Neural cell (in vitro differentiated cells): ENCODE measurements around the gene GPX3. TPM values are rescaled to one million over a fixed set of nuclear protein-coding genes. Genes with fewer than 3 reads are reported as not detected.

Experiments
- H2AFZ ChIP-seq: fragments of 200-600, 300-800 bp; sonication (generic), shearing (Covaris generic); 2 replicates; pipeline ENCODE4 v1.6.0; 2014; ENCODE audit warnings: low read depth, mild to moderate bottlenecking, antibody characterized with exemption, low read length, moderate library complexity
- H3F3A ChIP-seq: fragments of 200-600 bp; shearing (Covaris generic); 2 replicates; pipeline ENCODE4 v1.6.1; 2016; ENCODE audit warnings: mild to moderate bottlenecking, moderate library complexity, mixed read lengths, antibody characterized with exemption, low read length; ENCODE audit not compliant: insufficient read depth, poor library complexity, severe bottlenecking
- H3K27ac ChIP-seq: fragments of 200-600, 300-800 bp; sonication (generic), shearing (Covaris generic); 2 replicates; pipeline ENCODE4 v1.5.1; 2014; ENCODE audit warnings: mild to moderate bottlenecking, low read length, moderate library complexity
- H3K27me3 ChIP-seq: fragments of 300-800, 200-600 bp; sonication (generic), shearing (Covaris generic); 2 replicates; pipeline ENCODE4 v1.6.0; 2014; ENCODE audit warnings: mild to moderate bottlenecking, low read depth, low read length, moderate library complexity; ENCODE audit not compliant: insufficient read depth
- H3K36me3 ChIP-seq: fragments of 300-800, 200-600 bp; sonication (generic), shearing (Covaris generic); 2 replicates; pipeline ENCODE4 v1.5.1; 2014; ENCODE audit warnings: mild to moderate bottlenecking, antibody characterized with exemption, low read length, moderate library complexity; ENCODE audit not compliant: insufficient read depth
- H3K4me2 ChIP-seq: fragments of 300-800, 200-600 bp; sonication (generic), shearing (Covaris generic); 2 replicates; pipeline ENCODE4 v1.6.0; 2014; ENCODE audit warnings: mild to moderate bottlenecking, low read length
- H3K4me3 ChIP-seq: fragments of 300-800, 200-600 bp; sonication (generic), shearing (Covaris generic); 2 replicates; pipeline ENCODE4 v1.5.1; 2014; ENCODE audit warnings: mild to moderate bottlenecking, low read length, moderate library complexity
- H3K79me2 ChIP-seq: fragments of 200-600 bp; shearing (Covaris generic); replicated peaks from 2 replicates; pipeline ENCODE4 v1.6.0; 2014; ENCODE audit warnings: mild to moderate bottlenecking, low read length, moderate library complexity; ENCODE audit not compliant: insufficient read depth
- H3K9ac ChIP-seq: fragments of 300-800, 200-600 bp; sonication (generic), shearing (Covaris generic); 2 replicates; pipeline ENCODE4 v1.6.1; 2016; ENCODE audit warnings: mild to moderate bottlenecking, low read length, mixed read lengths
- H3K9me2 ChIP-seq: fragments of 200-600 bp; shearing (Covaris generic); 2 replicates; pipeline ENCODE4 v1.6.1; 2016; ENCODE audit warnings: mild to moderate bottlenecking, low read length, mixed read lengths; ENCODE audit not compliant: insufficient read depth
- H3K9me3 ChIP-seq: fragments of 200-600, 300-800 bp; sonication (generic), shearing (Covaris generic); 2 replicates; pipeline ENCODE4 v1.6.1; 2016; ENCODE audit warnings: mild to moderate bottlenecking, mixed run types, low read length, moderate library complexity, mixed read lengths
- H4K20me1 ChIP-seq: fragments of 200-600 bp; shearing (Covaris generic); 2 replicates; pipeline ENCODE4 v1.6.1; 2016; ENCODE audit warnings: mild to moderate bottlenecking, mixed run types; ENCODE audit not compliant: insufficient read depth
- CTCF ChIP-seq: fragments of 450-650 bp; IDR thresholded peaks from 2 replicates; pipeline ENCODE4 v1.5.1; 2014; ENCODE audit warnings: antibody characterized with exemption, mild to moderate bottlenecking, moderate library complexity; ENCODE audit not compliant: poor library complexity, severe bottlenecking
- EP300 ChIP-seq: fragments of 450-650 bp; conservative IDR thresholded peaks from 2 replicates; pipeline ENCODE4 v1.6.1; 2014; ENCODE audit warnings: antibody characterized with exemption, mild to moderate bottlenecking, moderate library complexity; ENCODE audit not compliant: poor library complexity, severe bottlenecking
- EZH2 ChIP-seq: fragments of 200-600, 300-800 bp; shearing (Covaris generic), sonication (generic); IDR thresholded peaks from 2 replicates; pipeline ENCODE4 v1.6.1; 2014; ENCODE audit warnings: antibody characterized with exemption, low read length, borderline replicate concordance, mild to moderate bottlenecking; ENCODE audit not compliant: insufficient read depth, poor library complexity, severe bottlenecking
- MXI1 ChIP-seq: fragments of 450-650 bp; conservative IDR thresholded peaks from 2 replicates; pipeline ENCODE4 v1.6.1; 2014; ENCODE audit warnings: antibody characterized with exemption, mild to moderate bottlenecking; ENCODE audit not compliant: poor library complexity, severe bottlenecking
- POLR2AphosphoS5 ChIP-seq: IDR thresholded peaks from 2 replicates; pipeline ENCODE4 v1.6.1; 2012
- RAD21 ChIP-seq: fragments of 450-650 bp; conservative IDR thresholded peaks from 2 replicates; pipeline ENCODE4 v1.6.1; 2014; ENCODE audit warnings: antibody characterized with exemption, mild to moderate bottlenecking, moderate library complexity
- SMC3 ChIP-seq: fragments of 450-650 bp; conservative IDR thresholded peaks from 2 replicates; pipeline ENCODE4 v1.6.1; 2014; ENCODE audit warnings: antibody characterized with exemption, mild to moderate bottlenecking, moderate library complexity; ENCODE audit not compliant: poor library complexity
- TAF1 ChIP-seq: IDR thresholded peaks from 2 replicates; pipeline ENCODE4 v1.6.1; 2012; ENCODE audit warnings: low read depth
- polyA plus RNA-seq: library from polyadenylated mRNA; depleted of rRNA; stranded (reverse); fragments of >200 nt; gene quantifications from 2 replicates; pipeline ENCODE4 v1.2.3, GENCODE V29; 2014
- TF ChIP-seq, protein P1 (sequence below): IDR thresholded peaks from 2 replicates; pipeline ENCODE4 v1.6.1; 2012; ENCODE audit warnings: borderline replicate concordance

The GPX3 gene
- polyA plus RNA-seq, 1 donor from 2014 or later: 4.0 TPM

DNA sequence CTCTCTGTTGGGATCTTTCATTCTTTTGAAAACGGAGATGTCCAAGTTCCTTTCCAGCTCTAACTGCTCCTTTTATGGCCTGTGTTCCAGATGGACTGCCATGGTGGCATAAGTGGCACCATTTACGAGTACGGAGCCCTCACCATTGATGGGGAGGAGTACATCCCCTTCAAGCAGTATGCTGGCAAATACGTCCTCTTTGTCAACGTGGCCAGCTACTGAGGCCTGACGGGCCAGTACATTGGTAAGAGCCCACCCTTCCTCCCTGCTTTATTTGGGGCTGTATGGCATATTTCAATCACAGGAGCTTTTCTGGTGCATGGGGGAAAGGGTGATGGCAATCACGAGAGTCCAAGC is 4.8 kb downstream of the GPX3 start:
- peaks cover 10% of the 10 kb centered on the region for H3K27me3 ChIP-seq
- no peak for TF ChIP-seq MXI1
- TF ChIP-seq RAD21: no peak
- H3K9me2 ChIP-seq: no peaks in the 10 kb centered on the region
- no peak overlapping the region for H3K4me3 ChIP-seq
- H2AFZ ChIP-seq: no peak overlapping the region
- no peaks in the 10 kb centered on the region for H3K36me3 ChIP-seq
- H3K4me2 ChIP-seq: no peak overlapping the region
- H3K9ac ChIP-seq: no peak overlapping the region
- no peaks in the 10 kb centered on the region for H4K20me1 ChIP-seq
- H3K9me3 ChIP-seq: no peaks in the 10 kb centered on the region
- H3F3A ChIP-seq: no peaks in the 10 kb centered on the region
- no peaks in the 10 kb centered on the region for H3K79me2 ChIP-seq
- no peak overlapping the region for H3K27ac ChIP-seq

DNA sequence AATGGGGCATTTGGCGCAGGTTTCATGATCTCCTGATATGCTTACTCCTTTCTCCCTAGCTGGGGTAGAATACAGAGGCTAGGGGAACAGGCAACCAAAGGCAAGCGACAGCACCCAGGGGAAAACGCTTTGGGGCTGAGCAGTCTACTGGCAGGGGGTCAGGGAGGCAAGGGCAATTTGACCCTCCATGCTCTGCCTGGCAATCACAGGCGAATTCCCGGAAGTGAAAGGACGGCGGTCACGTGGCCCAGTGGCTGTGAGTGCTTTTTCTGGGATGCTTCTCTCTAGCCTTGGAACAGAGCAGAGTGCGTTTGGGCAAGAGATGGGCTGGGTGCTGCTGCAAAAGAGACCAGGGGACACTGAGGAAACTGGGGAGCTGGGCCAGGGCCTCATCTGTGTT is 5.7 kb downstream of the GPX3 start:
- H3K9me3 ChIP-seq: no peaks in the 10 kb centered on the region
- H3K27ac ChIP-seq: no peak overlapping the region
- no peak overlapping the region for H3K4me2 ChIP-seq
- no peaks in the 10 kb centered on the region for H4K20me1 ChIP-seq
- no peak overlapping the region for H3K4me3 ChIP-seq
- H3K79me2 ChIP-seq: no peaks in the 10 kb centered on the region
- H3K9ac ChIP-seq: no peak overlapping the region
- H3F3A ChIP-seq: no peaks in the 10 kb centered on the region
- no peaks in the 10 kb centered on the region for H3K9me2 ChIP-seq
- H2AFZ ChIP-seq: no peak overlapping the region
- H3K36me3 ChIP-seq: no peaks in the 10 kb centered on the region
- TF ChIP-seq, protein P1, sequence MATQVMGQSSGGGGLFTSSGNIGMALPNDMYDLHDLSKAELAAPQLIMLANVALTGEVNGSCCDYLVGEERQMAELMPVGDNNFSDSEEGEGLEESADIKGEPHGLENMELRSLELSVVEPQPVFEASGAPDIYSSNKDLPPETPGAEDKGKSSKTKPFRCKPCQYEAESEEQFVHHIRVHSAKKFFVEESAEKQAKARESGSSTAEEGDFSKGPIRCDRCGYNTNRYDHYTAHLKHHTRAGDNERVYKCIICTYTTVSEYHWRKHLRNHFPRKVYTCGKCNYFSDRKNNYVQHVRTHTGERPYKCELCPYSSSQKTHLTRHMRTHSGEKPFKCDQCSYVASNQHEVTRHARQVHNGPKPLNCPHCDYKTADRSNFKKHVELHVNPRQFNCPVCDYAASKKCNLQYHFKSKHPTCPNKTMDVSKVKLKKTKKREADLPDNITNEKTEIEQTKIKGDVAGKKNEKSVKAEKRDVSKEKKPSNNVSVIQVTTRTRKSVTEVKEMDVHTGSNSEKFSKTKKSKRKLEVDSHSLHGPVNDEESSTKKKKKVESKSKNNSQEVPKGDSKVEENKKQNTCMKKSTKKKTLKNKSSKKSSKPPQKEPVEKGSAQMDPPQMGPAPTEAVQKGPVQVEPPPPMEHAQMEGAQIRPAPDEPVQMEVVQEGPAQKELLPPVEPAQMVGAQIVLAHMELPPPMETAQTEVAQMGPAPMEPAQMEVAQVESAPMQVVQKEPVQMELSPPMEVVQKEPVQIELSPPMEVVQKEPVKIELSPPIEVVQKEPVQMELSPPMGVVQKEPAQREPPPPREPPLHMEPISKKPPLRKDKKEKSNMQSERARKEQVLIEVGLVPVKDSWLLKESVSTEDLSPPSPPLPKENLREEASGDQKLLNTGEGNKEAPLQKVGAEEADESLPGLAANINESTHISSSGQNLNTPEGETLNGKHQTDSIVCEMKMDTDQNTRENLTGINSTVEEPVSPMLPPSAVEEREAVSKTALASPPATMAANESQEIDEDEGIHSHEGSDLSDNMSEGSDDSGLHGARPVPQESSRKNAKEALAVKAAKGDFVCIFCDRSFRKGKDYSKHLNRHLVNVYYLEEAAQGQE: no peak
- no peak for TF ChIP-seq EP300
- TF ChIP-seq CTCF: no peak
- no peak for TF ChIP-seq MXI1
- TF ChIP-seq SMC3: no peak
- TF ChIP-seq TAF1: no peak
- no peak for TF ChIP-seq EZH2
- no peak for TF ChIP-seq POLR2AphosphoS5
- no peak for TF ChIP-seq RAD21
- H3K27me3 ChIP-seq: peaks cover 2% of the 10 kb centered on the region

DNA sequence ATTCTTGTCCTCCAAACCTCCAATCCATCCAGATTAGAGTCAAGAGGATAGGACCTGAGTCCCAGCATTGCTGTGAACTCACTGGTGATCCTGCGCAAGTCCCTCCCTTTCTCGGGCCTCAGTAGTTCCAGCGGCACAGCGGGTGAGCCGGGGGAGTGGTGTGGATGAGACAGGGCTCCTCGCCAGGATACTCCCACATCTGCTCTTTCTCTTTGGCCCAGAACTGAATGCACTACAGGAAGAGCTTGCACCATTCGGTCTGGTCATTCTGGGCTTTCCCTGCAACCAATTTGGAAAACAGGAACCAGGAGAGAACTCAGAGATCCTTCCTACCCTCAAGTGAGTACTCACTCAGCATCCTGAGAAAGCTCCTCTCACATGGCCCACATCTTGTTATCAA is 6.3 kb downstream of the GPX3 start:
- H3K9me3 ChIP-seq: no peaks in the 10 kb centered on the region
- H3K4me3 ChIP-seq: no peak overlapping the region
- H3K27ac ChIP-seq: no peak overlapping the region
- H3K79me2 ChIP-seq: no peaks in the 10 kb centered on the region
- H3K9me2 ChIP-seq: no peaks in the 10 kb centered on the region
- no peak overlapping the region for H3K9ac ChIP-seq
- no peaks in the 10 kb centered on the region for H3K27me3 ChIP-seq
- H4K20me1 ChIP-seq: no peaks in the 10 kb centered on the region
- no peaks in the 10 kb centered on the region for H3K36me3 ChIP-seq
- H2AFZ ChIP-seq: no peak overlapping the region
- TF ChIP-seq EZH2 (no peak), SMC3 (no peak), CTCF (no peak), EP300 (no peak), TAF1 (no peak), MXI1 (no peak), POLR2AphosphoS5 (no peak), RAD21 (no peak)
- TF ChIP-seq, protein P1: no peak
- H3F3A ChIP-seq: no peaks in the 10 kb centered on the region
- no peak overlapping the region for H3K4me2 ChIP-seq
